Trophoblast cell (in vitro differentiated cells and primary cell): ENCODE measurements around the gene FAM131C.

Experiments
- DNase-seq, 2 donors: peaks; one replicate each; pipeline ENCODE4 v3.0.0-alpha.2; 2016
- H2AFZ ChIP-seq: 2 replicates; pipeline ENCODE4 v1.6.1; 2013; ENCODE audit warnings: low read length, moderate library complexity, mild to moderate bottlenecking; ENCODE audit not compliant: insufficient read depth, poor library complexity
- H2AK5ac ChIP-seq: 2 replicates; pipeline ENCODE4 v1.6.1; 2013; ENCODE audit warnings: mild to moderate bottlenecking, low read length
- H2BK120ac ChIP-seq: 2 replicates; pipeline ENCODE4 v1.6.1; 2013; ENCODE audit warnings: low read length, mild to moderate bottlenecking, moderate library complexity; ENCODE audit not compliant: insufficient read depth, poor library complexity
- H2BK12ac ChIP-seq: 2 replicates; pipeline ENCODE4 v1.6.1; 2013; ENCODE audit warnings: mild to moderate bottlenecking, low read length, moderate library complexity
- H2BK5ac ChIP-seq: 2 replicates; pipeline ENCODE4 v1.6.1; 2013; ENCODE audit warnings: low read length, low read depth, moderate library complexity, mild to moderate bottlenecking; ENCODE audit not compliant: poor library complexity
- H3K14ac ChIP-seq: 2 replicates; pipeline ENCODE4 v1.6.1; 2013; ENCODE audit warnings: mild to moderate bottlenecking, low read length
- H3K18ac ChIP-seq: 2 replicates; pipeline ENCODE4 v1.6.1; 2013; ENCODE audit warnings: mild to moderate bottlenecking, low read length
- H3K23ac ChIP-seq: 2 replicates; pipeline ENCODE4 v1.6.1; 2013; ENCODE audit warnings: low read length
- H3K27ac ChIP-seq: 2 replicates; pipeline ENCODE4 v1.5.1; 2013; ENCODE audit warnings: low read depth, mild to moderate bottlenecking, inconsistent platforms, low read length, moderate library complexity
- H3K27me3 ChIP-seq: 2 replicates; pipeline ENCODE4 v1.6.1; 2013; ENCODE audit warnings: inconsistent platforms, mild to moderate bottlenecking, low read length, moderate library complexity; ENCODE audit not compliant: insufficient read depth
- H3K36me3 ChIP-seq, 2 experiments: 1 replicate in 1 of 2; 2 replicates in 1 of 2; pipeline ENCODE4 v1.6.1; 2013; ENCODE audit warnings: low read length in 2 of 2, mild to moderate bottlenecking in 2 of 2, moderate library complexity in 1 of 2; ENCODE audit not compliant: insufficient read depth in 2 of 2, control insufficient read depth in 1 of 2
- H3K4ac ChIP-seq: 2 replicates; pipeline ENCODE4 v1.6.1; 2013; ENCODE audit warnings: low read depth, mild to moderate bottlenecking, low read length, moderate library complexity
- H3K4me1 ChIP-seq, 2 experiments: 1 replicate in 1 of 2; 2 replicates in 1 of 2; pipeline ENCODE4 v1.6.1; 2013; ENCODE audit warnings: low read length in 2 of 2, mild to moderate bottlenecking in 2 of 2, moderate library complexity in 1 of 2; ENCODE audit not compliant: insufficient read depth in 2 of 2, control insufficient read depth in 1 of 2
- H3K4me2 ChIP-seq: 2 replicates; pipeline ENCODE4 v1.6.1; 2013; ENCODE audit warnings: inconsistent platforms, mild to moderate bottlenecking, low read length, moderate library complexity
- H3K4me3 ChIP-seq: 2 replicates; pipeline ENCODE4 v1.5.1; 2013; ENCODE audit warnings: mild to moderate bottlenecking, low read depth, low read length, inconsistent platforms
- H3K79me1 ChIP-seq: one replicate; pipeline ENCODE4 v1.6.1; 2013; ENCODE audit warnings: low read length
- H3K79me2 ChIP-seq: 2 replicates; pipeline ENCODE4 v1.6.1; 2013; ENCODE audit warnings: low read length, mild to moderate bottlenecking; ENCODE audit not compliant: control insufficient read depth, insufficient read depth, poor library complexity
- H3K9ac ChIP-seq: 2 replicates; pipeline ENCODE4 v1.6.1; 2013; ENCODE audit warnings: mild to moderate bottlenecking, low read length
- H3K9me3 ChIP-seq: 2 replicates; pipeline ENCODE4 v1.6.1; 2013; ENCODE audit warnings: low read depth, mild to moderate bottlenecking, control low read depth, inconsistent platforms, low read length; ENCODE audit not compliant: insufficient read depth
- H4K12ac ChIP-seq: 2 replicates; pipeline ENCODE4 v1.6.1; 2013; ENCODE audit warnings: low read depth, mild to moderate bottlenecking, low read length, moderate library complexity
- H4K8ac ChIP-seq: 2 replicates; pipeline ENCODE4 v1.6.1; 2013; ENCODE audit warnings: low read depth, mild to moderate bottlenecking, low read length, moderate library complexity
- H4K91ac ChIP-seq: one replicate; pipeline ENCODE4 v1.6.1; 2013; ENCODE audit warnings: low read depth, mild to moderate bottlenecking, low read length, moderate library complexity
- WGBS: extraction: QIAGEN DNeasy Blood & Tissue Kit; methylation state at CpG from one replicate; pipeline ENCODE4 v1.1.7; 2013; ENCODE audit warnings: missing lambda C conversion rate; ENCODE audit not compliant: insufficient read length, insufficient coverage; ENCODE audit errors: extremely low coverage; 5-methylcytosine and 5-hydroxymethylcytosine counted together

Gene FAM131C

GRCh38 chr1:16081636-16082035 is 8.2 kb upstream of the FAM131C start:
- Histone ChIP-seq H2AFZ (peak overlapping the region; percentile 25), H3K27me3 (no peaks in the 10 kb centered on the region), H3K9ac (no peak overlapping the region), H3K14ac (peak overlapping the region; percentile 37), H2BK120ac (peak overlapping the region; percentile 74), H3K9me3 (no peaks in the 10 kb centered on the region), H2BK12ac (peak overlapping the region; percentile 97), H3K79me1 (peaks cover 1% of the 10 kb centered on the region), H3K4me1 (peaks cover 5 to 8% of the 10 kb centered on the region in 2 experiments), H2BK5ac (no peak overlapping the region), H4K12ac (no peak overlapping the region), H3K18ac (no peak overlapping the region), H3K36me3 (no peaks in the 10 kb centered on the region), H4K91ac (peak overlapping the region; percentile 65), H3K79me2 (no peaks in the 10 kb centered on the region), H3K4me2 (no peak overlapping the region), H2AK5ac (peak overlapping the region; percentile 92), H4K8ac (no peak overlapping the region), H3K4me3 (no peak overlapping the region), H3K27ac (no peak overlapping the region), H3K4ac (no peak overlapping the region), H3K23ac (no peak overlapping the region)
- no CpG with 5 or more reads among the region's 9 CpGs for WGBS
- no peak for DNase-seq

DNA sequence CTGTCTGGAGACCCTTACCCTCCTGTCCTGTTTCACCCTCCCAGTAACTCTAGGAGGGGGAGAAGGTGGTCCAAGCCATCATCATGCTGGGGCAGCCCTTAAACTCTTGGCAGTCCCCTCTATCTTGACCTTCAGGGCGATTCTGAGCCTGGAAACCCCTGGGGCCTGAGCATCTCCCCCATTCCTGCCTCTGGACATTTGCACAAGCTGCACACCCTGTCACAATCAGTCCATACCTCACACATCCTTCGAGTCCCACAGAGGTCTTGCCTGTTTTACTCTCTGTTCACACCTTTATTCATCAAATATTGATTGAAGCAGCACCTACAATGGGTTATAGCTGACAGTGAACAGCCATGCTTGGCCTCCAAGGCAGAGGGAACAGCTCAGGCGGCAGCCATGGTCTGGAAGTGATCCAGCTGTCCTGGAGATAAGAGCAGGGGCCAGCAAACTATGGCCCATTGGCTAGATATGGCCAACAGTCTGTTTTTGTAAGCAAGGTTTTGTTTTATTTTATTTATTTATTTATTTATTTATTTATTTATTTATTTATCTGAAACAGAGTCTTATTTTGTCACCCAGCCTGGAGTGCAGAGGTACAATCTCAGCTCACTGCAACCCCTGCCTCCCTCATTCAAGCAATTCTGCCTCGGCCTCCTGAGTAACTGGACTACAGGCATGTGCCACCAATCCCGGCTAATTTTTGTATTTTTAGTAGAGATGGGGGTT is 7.1 kb upstream of the FAM131C start:
- no peak overlapping the region for H4K8ac ChIP-seq
- H2AFZ ChIP-seq: no peak overlapping the region
- no peak for DNase-seq
- H3K27me3 ChIP-seq: no peaks in the 10 kb centered on the region
- H2AK5ac ChIP-seq: no peak overlapping the region
- H3K27ac ChIP-seq: no peak overlapping the region
- H3K4me1 ChIP-seq: peaks cover 5 to 7% of the 10 kb centered on the region in 2 experiments
- no peak overlapping the region for H3K14ac ChIP-seq
- H2BK12ac ChIP-seq: no peak overlapping the region
- H3K4ac ChIP-seq: no peak overlapping the region
- no peak overlapping the region for H3K23ac ChIP-seq
- no peaks in the 10 kb centered on the region for H3K36me3 ChIP-seq
- no peak overlapping the region for H3K18ac ChIP-seq
- H3K4me3 ChIP-seq: no peak overlapping the region
- H3K4me2 ChIP-seq: no peak overlapping the region
- no peak overlapping the region for H4K12ac ChIP-seq
- H3K9me3 ChIP-seq: no peaks in the 10 kb centered on the region
- no peak overlapping the region for H4K91ac ChIP-seq
- H3K9ac ChIP-seq: no peak overlapping the region
- no peaks in the 10 kb centered on the region for H3K79me2 ChIP-seq
- no peak overlapping the region for H2BK5ac ChIP-seq
- no CpG with 5 or more reads among the region's 5 CpGs for WGBS
- H2BK120ac ChIP-seq: no peak overlapping the region
- peaks cover 1% of the 10 kb centered on the region for H3K79me1 ChIP-seq

DNA sequence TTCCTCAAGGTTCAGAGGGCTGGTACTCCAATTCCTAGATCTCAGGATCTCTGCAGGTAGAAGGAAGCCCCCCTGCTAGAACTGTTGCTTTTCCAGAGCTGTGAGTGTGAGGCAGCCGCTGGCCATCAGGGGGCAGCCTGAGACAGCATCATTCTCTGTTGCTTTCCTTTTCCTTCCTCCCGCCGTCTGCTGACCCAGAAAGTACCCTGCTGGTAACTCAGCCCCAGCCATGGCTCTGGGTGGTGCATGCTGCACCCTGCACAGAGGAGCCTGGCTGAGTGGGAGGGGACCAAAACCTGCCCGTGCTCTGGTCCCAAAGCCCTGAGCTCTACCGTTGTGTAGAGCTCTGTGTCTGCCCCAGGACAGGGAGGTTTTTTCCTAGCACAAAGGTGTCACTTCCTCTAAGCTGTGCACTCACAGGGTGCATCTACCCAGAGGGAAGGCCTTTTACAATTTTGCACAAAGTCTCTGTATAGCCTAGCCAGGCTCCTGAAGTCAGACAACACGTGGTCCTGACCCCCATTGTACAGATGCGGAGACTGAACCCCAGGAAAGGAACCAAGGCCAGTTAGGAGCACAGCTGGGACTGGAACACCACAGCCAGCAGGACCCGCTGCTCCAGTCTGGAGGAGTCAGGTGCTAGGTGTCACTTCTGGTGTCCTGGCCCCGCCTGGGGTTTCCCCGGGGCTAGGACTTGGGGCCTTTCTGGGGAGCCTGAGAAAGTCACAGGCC is 5.6 kb upstream of the FAM131C start:
- no peak overlapping the region for H3K4me3 ChIP-seq
- H4K8ac ChIP-seq: no peak overlapping the region
- no CpG with 5 or more reads among the region's 10 CpGs for WGBS
- peaks cover 5% of the 10 kb centered on the region in 2 experiments for H3K4me1 ChIP-seq
- no peak overlapping the region for H3K18ac ChIP-seq
- no peak overlapping the region for H2BK120ac ChIP-seq
- no peak overlapping the region for H3K14ac ChIP-seq
- H3K4me2 ChIP-seq: no peak overlapping the region
- H2AFZ ChIP-seq: peak overlapping the region; percentile 50
- no peak overlapping the region for H3K4ac ChIP-seq
- H3K79me2 ChIP-seq: no peaks in the 10 kb centered on the region
- DNase-seq: peak; percentile 60 to 79
- no peak overlapping the region for H4K12ac ChIP-seq
- no peak overlapping the region for H3K23ac ChIP-seq
- peak overlapping the region; percentile 13 for H4K91ac ChIP-seq
- H3K27me3 ChIP-seq: peaks cover under 1% of the 10 kb centered on the region
- no peak overlapping the region for H3K27ac ChIP-seq
- no peak overlapping the region for H2AK5ac ChIP-seq
- H2BK12ac ChIP-seq: peak overlapping the region; percentile 15
- no peak overlapping the region for H2BK5ac ChIP-seq
- no peaks in the 10 kb centered on the region for H3K9me3 ChIP-seq
- H3K36me3 ChIP-seq: no peaks in the 10 kb centered on the region
- H3K79me1 ChIP-seq: peaks cover 1% of the 10 kb centered on the region
- no peak overlapping the region for H3K9ac ChIP-seq

DNA sequence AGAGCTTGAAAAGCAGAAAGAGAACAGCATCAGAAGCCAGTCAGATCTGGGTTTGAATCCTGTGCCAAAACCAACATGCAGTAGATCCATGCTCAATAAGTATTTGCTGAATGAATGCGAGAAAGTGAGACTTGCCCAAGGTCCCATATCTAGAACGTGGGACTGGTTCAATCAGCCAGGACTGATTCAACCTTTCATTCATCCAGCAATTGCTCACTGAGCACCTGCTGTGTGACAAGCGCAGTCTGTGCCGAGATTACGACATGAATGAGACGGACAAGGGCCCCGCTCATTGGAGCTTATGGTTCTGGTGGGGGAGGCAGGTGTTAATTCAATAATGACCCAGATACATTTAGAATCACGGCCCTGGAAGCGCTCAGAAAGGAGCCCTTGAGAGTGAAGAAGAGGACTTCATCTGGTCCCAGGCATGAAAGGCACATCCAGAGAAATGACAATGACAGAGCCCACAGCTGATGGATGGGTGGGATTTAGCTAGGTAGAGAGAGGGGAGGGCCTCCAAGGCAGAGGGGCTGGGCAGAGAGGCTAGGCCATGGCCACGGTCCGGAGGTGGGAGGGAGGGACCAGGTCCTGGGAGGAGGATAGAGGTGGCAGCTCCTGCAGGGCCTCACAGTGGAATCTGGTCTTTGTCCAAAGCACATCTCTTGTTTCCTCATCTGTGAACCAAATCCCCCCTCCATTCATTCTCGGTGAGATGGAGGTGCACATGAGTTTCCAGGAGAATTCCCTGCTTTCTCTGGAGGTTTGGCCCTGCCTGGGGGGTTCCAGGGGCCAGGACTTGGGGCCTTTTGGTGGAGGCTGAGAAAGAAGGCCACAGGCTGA is 4.2 kb upstream of the FAM131C start:
- H3K18ac ChIP-seq: no peak overlapping the region
- H3K9me3 ChIP-seq: no peaks in the 10 kb centered on the region
- WGBS: no CpG with 5 or more reads among the region's 12 CpGs
- H2BK12ac ChIP-seq: no peak overlapping the region
- no peak for DNase-seq
- H3K79me2 ChIP-seq: no peaks in the 10 kb centered on the region
- no peak overlapping the region for H3K23ac ChIP-seq
- H2BK120ac ChIP-seq: no peak overlapping the region
- H3K4me3 ChIP-seq: no peak overlapping the region
- no peak overlapping the region for H2BK5ac ChIP-seq
- no peak overlapping the region for H3K27ac ChIP-seq
- no peak overlapping the region for H3K4me2 ChIP-seq
- no peak overlapping the region for H3K9ac ChIP-seq
- H3K27me3 ChIP-seq: peaks cover 14% of the 10 kb centered on the region
- no peak overlapping the region for H2AFZ ChIP-seq
- no peaks in the 10 kb centered on the region for H3K36me3 ChIP-seq
- H3K4ac ChIP-seq: no peak overlapping the region
- H4K8ac ChIP-seq: no peak overlapping the region
- H4K12ac ChIP-seq: no peak overlapping the region
- no peak overlapping the region for H4K91ac ChIP-seq
- no peak overlapping the region for H2AK5ac ChIP-seq
- no peak overlapping the region for H3K14ac ChIP-seq
- peaks cover 9 to 11% of the 10 kb centered on the region in 2 experiments for H3K4me1 ChIP-seq
- H3K79me1 ChIP-seq: peaks cover 1% of the 10 kb centered on the region
